Activated CD4-positive, alpha-beta T cell treated with anti-CD3 and anti-CD28 coated beads, Interleukin-2, amount 10 ng/mL, durations not matched to agents 24 days and 14 days (primary cell): ENCODE data around the gene COG7. TPM values are rescaled to one million over a fixed set of nuclear protein-coding genes. Genes with fewer than 3 reads are reported as not detected.
"Not testable (repeated sequence)": the region's sequence is repeated elsewhere in the genome, so short reads cannot be mapped to it uniquely, and the experiment has no call there.

ENCODE experiments used
- DNase-seq: peaks from one replicate; pipeline ENCODE4 v3.0.0; 2022
- H3K27ac Mint-ChIP-seq: one replicate; pipeline ENCODE4 v1.8.0; 2022; ENCODE audit warnings: mild to moderate bottlenecking, mixed read lengths
- H3K27me3 Mint-ChIP-seq: one replicate; pipeline ENCODE4 v1.8.0; 2022; ENCODE audit warnings: mixed read lengths
- H3K36me3 Mint-ChIP-seq: one replicate; pipeline ENCODE4 v1.8.0; 2022; ENCODE audit warnings: low read depth, mild to moderate bottlenecking, mixed read lengths
- H3K4me1 Mint-ChIP-seq: one replicate; pipeline ENCODE4 v1.8.0; 2021; ENCODE audit warnings: mixed read lengths
- H3K4me3 Mint-ChIP-seq: one replicate; pipeline ENCODE4 v1.8.0; 2022; ENCODE audit warnings: mild to moderate bottlenecking, moderate library complexity, mixed read lengths
- H3K9me3 Mint-ChIP-seq: one replicate; pipeline ENCODE4 v1.8.0; 2021; ENCODE audit warnings: mixed read lengths
- intact Hi-C: fragments of 100-400 bp; cut with micrococcal nuclease; formaldehyde crosslinking; loops from one replicate; pipeline ENCODE4 v1.15.1; 2023
- total RNA-seq: library from RNA; stranded (reverse); gene quantifications from 2 replicates; pipeline ENCODE4 v1.2.3, GENCODE V29; 2022

COG7 gene
- total RNA-seq, 1 donor from 2014 or later, result 25.6 TPM

GRCh38 chr16:23416816-23417215 lies 36.2 kb downstream of the COG7 start:
- no peak for DNase-seq
- intact Hi-C loops, result no loop called here
- H3K4me1 Mint-ChIP-seq, result no peaks in the 10 kb centered on the region
- no peaks in the 10 kb centered on the region for H3K27me3 Mint-ChIP-seq
- H3K27ac Mint-ChIP-seq, result no peak overlapping the region
- no peaks in the 10 kb centered on the region for H3K9me3 Mint-ChIP-seq
- H3K4me3 Mint-ChIP-seq, result no peak overlapping the region
- peaks cover 15% of the 10 kb centered on the region for H3K36me3 Mint-ChIP-seq

GRCh38 chr16:23414731-23415130 lies 38.3 kb downstream of the COG7 start:
- H3K27ac Mint-ChIP-seq, result no peak overlapping the region
- H3K9me3 Mint-ChIP-seq, result no peaks in the 10 kb centered on the region
- H3K4me1 Mint-ChIP-seq, result no peaks in the 10 kb centered on the region
- H3K4me3 Mint-ChIP-seq, result no peak overlapping the region
- no peaks in the 10 kb centered on the region for H3K27me3 Mint-ChIP-seq
- peaks cover 18% of the 10 kb centered on the region for H3K36me3 Mint-ChIP-seq
- DNase-seq, result no peak
- intact Hi-C loops, result no loop called here

GRCh38 chr16:23410176-23410575 lies 42.8 kb downstream of the COG7 start:
- H3K4me1 Mint-ChIP-seq, result no peaks in the 10 kb centered on the region
- H3K27ac Mint-ChIP-seq, result no peak overlapping the region
- no peak overlapping the region for H3K4me3 Mint-ChIP-seq
- intact Hi-C loops, result no loop called here
- H3K36me3 Mint-ChIP-seq, result peaks cover 19% of the 10 kb centered on the region
- H3K9me3 Mint-ChIP-seq, result no peaks in the 10 kb centered on the region
- no peak for DNase-seq
- no peaks in the 10 kb centered on the region for H3K27me3 Mint-ChIP-seq

GRCh38 chr16:23409522-23409921 lies 43.5 kb downstream of the COG7 start:
- Mint-ChIP-seq H3K4me3 (no peak overlapping the region), H3K27me3 (no peaks in the 10 kb centered on the region), H3K4me1 (no peaks in the 10 kb centered on the region), H3K27ac (no peak overlapping the region), H3K36me3 (peaks cover 19% of the 10 kb centered on the region), H3K9me3 (no peaks in the 10 kb centered on the region)
- intact Hi-C loops, result no loop called here
- DNase-seq, result no peak

- Mint-ChIP-seq H3K27ac (no peak overlapping the region), H3K4me1 (no peaks in the 10 kb centered on the region), H3K9me3 (no peaks in the 10 kb centered on the region), H3K27me3 (no peaks in the 10 kb centered on the region), H3K4me3 (no peak overlapping the region), H3K36me3 (peaks cover 19% of the 10 kb centered on the region)
- no peak for DNase-seq
- intact Hi-C loops, result no loop called here
Observed at GRCh38 chr16:23408823-23409298, 44.1 kb downstream of the COG7 start.

- no peaks in the 10 kb centered on the region for H3K4me1 Mint-ChIP-seq
- no peaks in the 10 kb centered on the region for H3K9me3 Mint-ChIP-seq
- no peak overlapping the region for H3K27ac Mint-ChIP-seq
- no peak overlapping the region for H3K4me3 Mint-ChIP-seq
- H3K27me3 Mint-ChIP-seq, result no peaks in the 10 kb centered on the region
- no peak for DNase-seq
- peaks cover 17% of the 10 kb centered on the region for H3K36me3 Mint-ChIP-seq
- intact Hi-C loops, result no loop called here
Observed at GRCh38 chr16:23408242-23408822, 44.7 kb downstream of the COG7 start.

GRCh38 chr16:23407436-23408127 lies 45.4 kb downstream of the COG7 start:
- Mint-ChIP-seq H3K4me3 (no peak overlapping the region), H3K36me3 (peaks cover 21% of the 10 kb centered on the region), H3K9me3 (no peaks in the 10 kb centered on the region), H3K4me1 (no peaks in the 10 kb centered on the region), H3K27ac (no peak overlapping the region), H3K27me3 (no peaks in the 10 kb centered on the region)
- intact Hi-C loops, result no loop called here
- DNase-seq, result no peak

- Mint-ChIP-seq H3K4me1 (no peaks in the 10 kb centered on the region), H3K27ac (no peak overlapping the region), H3K4me3 (no peak overlapping the region), H3K36me3 (peaks cover 24% of the 10 kb centered on the region), H3K27me3 (no peaks in the 10 kb centered on the region), H3K9me3 (no peaks in the 10 kb centered on the region)
- DNase-seq, result no peak
- intact Hi-C loops, result no loop called here
Observed at GRCh38 chr16:23406546-23407240, 46.3 kb downstream of the COG7 start.

- Mint-ChIP-seq H3K9me3 (no peaks in the 10 kb centered on the region), H3K4me3 (no peak overlapping the region), H3K27ac (no peak overlapping the region), H3K27me3 (no peaks in the 10 kb centered on the region), H3K4me1 (no peaks in the 10 kb centered on the region), H3K36me3 (peaks cover 27% of the 10 kb centered on the region)
- intact Hi-C loops, result no loop called here
- DNase-seq, result no peak
Observed at GRCh38 chr16:23406024-23406423, 47.0 kb downstream of the COG7 start.

- no peaks in the 10 kb centered on the region for H3K9me3 Mint-ChIP-seq
- no peaks in the 10 kb centered on the region for H3K27me3 Mint-ChIP-seq
- peaks cover 31% of the 10 kb centered on the region for H3K36me3 Mint-ChIP-seq
- no peak overlapping the region for H3K4me3 Mint-ChIP-seq
- intact Hi-C loops, result no loop called here
- no peak for DNase-seq
- no peak overlapping the region for H3K27ac Mint-ChIP-seq
- no peaks in the 10 kb centered on the region for H3K4me1 Mint-ChIP-seq
Observed at GRCh38 chr16:23403547-23403946, 49.4 kb downstream of the COG7 start.

- H3K27ac Mint-ChIP-seq, result no peak overlapping the region
- H3K4me3 Mint-ChIP-seq, result no peak overlapping the region
- H3K9me3 Mint-ChIP-seq, result no peaks in the 10 kb centered on the region
- peaks cover 36% of the 10 kb centered on the region for H3K36me3 Mint-ChIP-seq
- no peaks in the 10 kb centered on the region for H3K27me3 Mint-ChIP-seq
- H3K4me1 Mint-ChIP-seq, result no peaks in the 10 kb centered on the region
- DNase-seq, result no peak
- intact Hi-C loops, result no loop called here
Observed at GRCh38 chr16:23402100-23402499, 50.9 kb downstream of the COG7 start.

GRCh38 chr16:23401139-23401538 lies 51.9 kb downstream of the COG7 start:
- Mint-ChIP-seq H3K4me3 (no peak overlapping the region), H3K4me1 (no peaks in the 10 kb centered on the region), H3K9me3 (no peaks in the 10 kb centered on the region), H3K27me3 (no peaks in the 10 kb centered on the region), H3K36me3 (peaks cover 34% of the 10 kb centered on the region), H3K27ac (no peak overlapping the region)
- DNase-seq, result no peak
- intact Hi-C loops, result no loop called here

- DNase-seq, intact Hi-C loops, H3K9me3 Mint-ChIP-seq, H3K4me1 Mint-ChIP-seq, H3K27ac Mint-ChIP-seq, H3K4me3 Mint-ChIP-seq, H3K27me3 Mint-ChIP-seq: not testable (repeated sequence)
- H3K36me3 Mint-ChIP-seq, result peaks cover 37% of the 10 kb centered on the region
Observed at GRCh38 chr16:23400447-23400846, 52.5 kb downstream of the COG7 start.

- intact Hi-C loops, result no loop called here
- H3K27ac Mint-ChIP-seq, result no peak overlapping the region
- no peak overlapping the region for H3K4me3 Mint-ChIP-seq
- H3K4me1 Mint-ChIP-seq, result no peaks in the 10 kb centered on the region
- no peak for DNase-seq
- no peaks in the 10 kb centered on the region for H3K9me3 Mint-ChIP-seq
- no peaks in the 10 kb centered on the region for H3K27me3 Mint-ChIP-seq
- peaks cover 39% of the 10 kb centered on the region for H3K36me3 Mint-ChIP-seq
Observed at GRCh38 chr16:23398987-23399805, 53.8 kb downstream of the COG7 start.
